Astrocyte (in vitro differentiated cells and primary cell): ENCODE results near the gene EDARADD. TPM values are rescaled to one million over a fixed set of nuclear protein-coding genes. Genes with fewer than 3 reads are reported as not detected.

Experiments
- DNase-seq: peaks from one replicate; pipeline ENCODE4 v3.0.0-alpha.2; 2010; ENCODE audit warnings: low read depth
- FAIRE-seq: peaks from 2 replicates; lab custom pipeline; 2011; peaks lifted over from hg19 to GRCh38; lab: Jason Lieb, UNC
- H2AFZ ChIP-seq: 2 replicates; pipeline ENCODE4 v1.6.0; 2012; ENCODE audit warnings: low read depth, low read length, inconsistent platforms
- H3K27ac ChIP-seq: 2 replicates; pipeline ENCODE4 v1.5.1; 2011; ENCODE audit warnings: low read depth, low read length, inconsistent platforms
- H3K27me3 ChIP-seq: 2 replicates; pipeline ENCODE4 v1.6.0; 2011; ENCODE audit warnings: low read length, inconsistent platforms; ENCODE audit not compliant: insufficient read depth
- H3K36me3 ChIP-seq: 2 replicates; pipeline ENCODE4 v1.5.1; 2011; ENCODE audit warnings: low read length, inconsistent platforms; ENCODE audit not compliant: insufficient read depth
- H3K4me1 ChIP-seq: 2 replicates; pipeline ENCODE4 v1.5.1; 2011; ENCODE audit warnings: low read length, inconsistent platforms; ENCODE audit not compliant: insufficient read depth
- H3K4me2 ChIP-seq: 2 replicates; pipeline ENCODE4 v1.6.0; 2012; ENCODE audit warnings: low read length, inconsistent platforms
- H3K4me3 ChIP-seq: 2 replicates; pipeline ENCODE4 v1.5.1; 2011; ENCODE audit warnings: low read depth, mild to moderate bottlenecking, low read length, inconsistent platforms; ENCODE audit not compliant: insufficient read depth
- H3K79me2 ChIP-seq: 2 replicates; pipeline ENCODE4 v1.6.0; 2012; ENCODE audit warnings: mild to moderate bottlenecking, low read length, inconsistent platforms; ENCODE audit not compliant: insufficient read depth
- H3K9ac ChIP-seq: 2 replicates; pipeline ENCODE4 v1.6.0; 2012; ENCODE audit warnings: mild to moderate bottlenecking, low read length, inconsistent platforms
- H3K9me3 ChIP-seq: 2 replicates; pipeline ENCODE4 v1.5.1; 2012; ENCODE audit warnings: low read depth, mild to moderate bottlenecking, low read length, inconsistent platforms; ENCODE audit not compliant: insufficient read depth
- H4K20me1 ChIP-seq: 2 replicates; pipeline ENCODE4 v1.6.0; 2012; ENCODE audit warnings: low read length, inconsistent platforms; ENCODE audit not compliant: insufficient read depth
- H3K27ac Mint-ChIP-seq: one replicate; pipeline ENCODE4 v1.8.0; 2021; ENCODE audit warnings: mild to moderate bottlenecking, mixed read lengths; ENCODE audit not compliant: unreplicated experiment
- H3K27me3 Mint-ChIP-seq: one replicate; pipeline ENCODE4 v1.8.0; 2021; ENCODE audit warnings: low read depth, mixed read lengths; ENCODE audit not compliant: unreplicated experiment
- H3K36me3 Mint-ChIP-seq: one replicate; pipeline ENCODE4 v1.8.0; 2021; ENCODE audit warnings: low read depth, mixed read lengths; ENCODE audit not compliant: unreplicated experiment
- H3K4me1 Mint-ChIP-seq: one replicate; pipeline ENCODE4 v1.8.0; 2021; ENCODE audit warnings: low read depth, mixed read lengths; ENCODE audit not compliant: unreplicated experiment
- H3K4me3 Mint-ChIP-seq: one replicate; pipeline ENCODE4 v1.8.0; 2021; ENCODE audit warnings: mild to moderate bottlenecking, moderate library complexity, mixed read lengths; ENCODE audit not compliant: unreplicated experiment
- H3K9me3 Mint-ChIP-seq: one replicate; pipeline ENCODE4 v1.8.0; 2021; ENCODE audit warnings: mild to moderate bottlenecking, mixed read lengths; ENCODE audit not compliant: unreplicated experiment
- EZH2 ChIP-seq: IDR thresholded peaks from 2 replicates; pipeline ENCODE4 v1.6.1; 2012; ENCODE audit warnings: mild to moderate bottlenecking, low read length, inconsistent platforms; ENCODE audit not compliant: insufficient read depth
- total RNA-seq: library from RNA; stranded (reverse); gene quantifications from 2 replicates; pipeline ENCODE4 v1.2.1, GENCODE V29; 2021
- TF ChIP-seq, protein P1 (sequence below): IDR thresholded peaks from 2 replicates; pipeline ENCODE4 v1.5.1; 2011; ENCODE audit warnings: low read depth, mild to moderate bottlenecking, inconsistent platforms, low read length, moderate library complexity; ENCODE audit not compliant: insufficient read depth

EDARADD gene
- total RNA-seq, 1 donor from 2014 or later = 0.98 TPM

DNA sequence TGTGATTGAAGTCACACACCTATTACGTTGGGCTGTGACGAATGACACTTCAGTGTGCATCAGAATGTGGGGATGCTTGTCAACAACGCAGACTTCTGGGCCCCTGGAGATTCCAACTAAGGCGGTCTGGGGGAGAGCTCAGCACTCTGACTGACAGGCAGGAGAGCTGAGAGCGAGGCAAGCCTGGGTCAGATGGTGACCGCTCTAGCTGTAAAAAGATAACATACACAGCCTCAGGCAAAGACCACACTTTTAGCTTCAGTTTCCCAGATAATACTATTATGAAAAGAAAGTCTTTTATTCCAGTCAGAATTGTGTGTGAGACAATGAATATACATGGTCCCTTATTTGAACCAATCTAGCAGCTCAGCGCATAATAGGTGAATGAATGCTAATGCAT, 25.4 kb downstream of the EDARADD start:
- Histone ChIP-seq H3K27ac (no peak overlapping the region), H4K20me1 (no peaks in the 10 kb centered on the region), H3K4me2 (no peak overlapping the region), H3K27me3 (no peaks in the 10 kb centered on the region), H3K79me2 (no peaks in the 10 kb centered on the region), H2AFZ (no peak overlapping the region), H3K36me3 (no peaks in the 10 kb centered on the region), H3K4me1 (no peaks in the 10 kb centered on the region), H3K4me3 (no peak overlapping the region), H3K9me3 (no peaks in the 10 kb centered on the region), H3K9ac (no peak overlapping the region)
- H3K27me3 Mint-ChIP-seq = no peaks in the 10 kb centered on the region
- peaks cover 3% of the 10 kb centered on the region for H3K9me3 Mint-ChIP-seq
- DNase-seq (no peak), FAIRE-seq (no peak)
- H3K27ac Mint-ChIP-seq = no peak overlapping the region
- peaks cover 3% of the 10 kb centered on the region for H3K4me1 Mint-ChIP-seq
- no peaks in the 10 kb centered on the region for H3K36me3 Mint-ChIP-seq
- TF ChIP-seq, protein P1, sequence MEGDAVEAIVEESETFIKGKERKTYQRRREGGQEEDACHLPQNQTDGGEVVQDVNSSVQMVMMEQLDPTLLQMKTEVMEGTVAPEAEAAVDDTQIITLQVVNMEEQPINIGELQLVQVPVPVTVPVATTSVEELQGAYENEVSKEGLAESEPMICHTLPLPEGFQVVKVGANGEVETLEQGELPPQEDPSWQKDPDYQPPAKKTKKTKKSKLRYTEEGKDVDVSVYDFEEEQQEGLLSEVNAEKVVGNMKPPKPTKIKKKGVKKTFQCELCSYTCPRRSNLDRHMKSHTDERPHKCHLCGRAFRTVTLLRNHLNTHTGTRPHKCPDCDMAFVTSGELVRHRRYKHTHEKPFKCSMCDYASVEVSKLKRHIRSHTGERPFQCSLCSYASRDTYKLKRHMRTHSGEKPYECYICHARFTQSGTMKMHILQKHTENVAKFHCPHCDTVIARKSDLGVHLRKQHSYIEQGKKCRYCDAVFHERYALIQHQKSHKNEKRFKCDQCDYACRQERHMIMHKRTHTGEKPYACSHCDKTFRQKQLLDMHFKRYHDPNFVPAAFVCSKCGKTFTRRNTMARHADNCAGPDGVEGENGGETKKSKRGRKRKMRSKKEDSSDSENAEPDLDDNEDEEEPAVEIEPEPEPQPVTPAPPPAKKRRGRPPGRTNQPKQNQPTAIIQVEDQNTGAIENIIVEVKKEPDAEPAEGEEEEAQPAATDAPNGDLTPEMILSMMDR = no peak
- TF ChIP-seq EZH2 = no peak
- H3K4me3 Mint-ChIP-seq = no peak overlapping the region

DNA sequence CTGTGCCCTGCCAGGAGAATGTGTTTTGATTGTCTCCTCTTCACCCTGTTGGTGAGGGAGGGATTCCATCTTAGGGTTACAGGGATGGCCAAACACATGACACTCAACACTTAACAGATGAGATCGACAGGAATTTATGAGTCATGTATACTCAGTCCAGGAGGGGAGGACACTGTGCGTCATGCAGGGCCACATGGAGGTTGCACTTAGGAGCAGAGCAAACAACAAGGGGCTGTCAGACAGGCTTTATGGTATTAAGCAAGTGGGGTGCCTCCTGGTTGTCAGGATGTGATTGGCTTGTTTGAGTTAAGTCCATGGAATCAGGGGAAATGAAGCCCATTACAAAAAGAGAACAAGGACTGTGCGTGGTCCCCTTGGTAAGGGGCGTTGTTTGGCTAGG, 26.9 kb downstream of the EDARADD start:
- Histone ChIP-seq H3K4me2 (no peak overlapping the region), H3K79me2 (no peaks in the 10 kb centered on the region), H3K27me3 (no peaks in the 10 kb centered on the region), H3K9ac (no peak overlapping the region), H3K36me3 (no peaks in the 10 kb centered on the region), H3K27ac (no peak overlapping the region), H4K20me1 (no peaks in the 10 kb centered on the region), H3K4me3 (no peak overlapping the region), H3K9me3 (no peaks in the 10 kb centered on the region), H3K4me1 (no peaks in the 10 kb centered on the region), H2AFZ (no peak overlapping the region)
- FAIRE-seq (no peak), DNase-seq (no peak)
- H3K9me3 Mint-ChIP-seq = peaks cover 3% of the 10 kb centered on the region
- H3K27me3 Mint-ChIP-seq = no peaks in the 10 kb centered on the region
- no peak overlapping the region for H3K4me3 Mint-ChIP-seq
- TF ChIP-seq, protein P1 = no peak
- TF ChIP-seq EZH2 = no peak
- peaks cover 3% of the 10 kb centered on the region for H3K4me1 Mint-ChIP-seq
- peaks cover 3% of the 10 kb centered on the region for H3K36me3 Mint-ChIP-seq
- no peak overlapping the region for H3K27ac Mint-ChIP-seq

DNA sequence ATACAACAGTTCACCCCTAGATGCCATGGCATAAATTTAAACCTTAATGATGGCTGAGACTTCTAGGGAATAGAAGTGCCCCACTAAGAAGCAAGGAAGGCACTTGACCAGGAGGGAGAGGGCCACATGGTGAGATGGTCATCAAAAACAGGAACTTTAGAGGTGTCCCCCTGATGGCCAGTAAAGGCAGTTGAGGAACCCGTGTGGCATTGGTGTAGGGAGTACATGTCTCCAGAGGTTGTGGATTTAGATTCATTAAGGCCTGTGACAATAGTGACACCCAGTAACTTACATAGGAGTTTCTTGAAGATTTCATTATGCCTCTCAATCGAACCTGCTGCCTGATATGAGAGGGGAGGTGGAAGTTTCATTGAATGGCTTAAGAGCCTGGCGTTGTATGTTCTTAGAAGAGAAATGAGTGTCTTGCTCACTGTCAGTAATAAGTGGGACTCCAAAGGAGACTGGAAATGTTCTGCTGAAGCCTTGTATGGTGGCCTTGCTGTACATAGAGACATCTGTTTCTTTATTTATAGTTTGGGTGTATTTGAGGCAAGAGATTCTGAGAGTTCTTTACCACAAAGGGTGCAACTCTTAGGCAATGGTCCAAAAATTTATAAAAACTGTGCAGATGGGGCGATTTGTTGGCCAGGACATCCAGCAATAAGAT, 27.9 kb downstream of the EDARADD start:
- no peak overlapping the region for H2AFZ ChIP-seq

More for the DNA sequence above, 27.9 kb downstream of the EDARADD start:
- H3K79me2 ChIP-seq = no peaks in the 10 kb centered on the region
- DNase-seq (no peak), FAIRE-seq (no peak)
- H3K9me3 ChIP-seq = no peaks in the 10 kb centered on the region
- Mint-ChIP-seq H3K27me3 (no peaks in the 10 kb centered on the region), H3K36me3 (peaks cover 4% of the 10 kb centered on the region), H3K9me3 (peaks cover 4% of the 10 kb centered on the region), H3K27ac (no peak overlapping the region), H3K4me3 (no peak overlapping the region), H3K4me1 (peaks cover 3% of the 10 kb centered on the region)
- H3K27ac ChIP-seq = no peak overlapping the region
- H3K9ac ChIP-seq = no peak overlapping the region
- H4K20me1 ChIP-seq = no peaks in the 10 kb centered on the region
- H3K27me3 ChIP-seq = no peaks in the 10 kb centered on the region
- H3K4me1 ChIP-seq = no peaks in the 10 kb centered on the region
- H3K4me3 ChIP-seq = no peak overlapping the region
- no peak overlapping the region for H3K4me2 ChIP-seq
- TF ChIP-seq EZH2 = no peak
- TF ChIP-seq, protein P1 = no peak
- no peaks in the 10 kb centered on the region for H3K36me3 ChIP-seq
